ENCODE data around the gene TTC7B. TPM values are rescaled to one million over a fixed set of nuclear protein-coding genes. Genes with fewer than 3 reads are reported as not detected.

The TTC7B gene
- total and polyA plus RNA-seq, 9 of the 15 experiments (the other 6 are each of a cell fraction or from before 2014, with no cell fraction given): 2.2 to 77.2 (median 36.7) TPM

DNA sequence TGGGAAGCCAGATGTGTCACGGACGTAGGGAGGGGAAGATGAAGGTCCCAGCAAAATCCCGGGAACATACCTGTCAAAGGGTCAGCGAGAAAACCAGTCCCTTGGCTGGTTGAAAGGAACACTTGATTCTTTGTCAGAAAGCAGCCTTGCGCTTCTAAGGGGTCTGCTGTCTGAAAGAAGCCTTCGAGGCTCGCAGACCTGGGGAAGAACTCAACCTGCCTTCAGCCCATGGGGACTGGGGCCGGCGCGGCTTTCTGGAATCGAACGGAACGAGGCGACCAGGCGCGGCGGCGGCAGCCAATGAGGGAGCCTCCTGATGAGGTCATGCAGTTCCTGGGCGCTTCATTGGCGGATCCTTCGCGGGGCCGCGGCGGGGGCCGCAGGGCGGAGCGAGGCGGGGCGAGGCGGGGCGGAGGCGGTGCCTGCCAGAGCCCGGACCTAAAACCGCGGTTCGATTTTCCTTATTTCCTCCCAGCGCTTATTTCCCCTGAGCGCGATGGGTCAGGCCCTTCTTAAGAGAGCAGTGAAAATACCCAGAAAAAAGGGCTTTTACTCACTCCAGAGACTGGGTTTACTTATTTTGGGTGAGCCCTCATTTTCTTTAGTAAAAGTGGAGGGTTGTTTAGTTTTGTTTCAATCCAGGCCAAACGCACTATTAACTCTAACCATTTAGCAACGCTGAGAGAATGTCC is 11.8 kb upstream of the TTC7B start (continued):
- TF ChIP-seq DLX4 (CRISPR knock-in tag; IDR thresholded peaks at IDR 0.05) (no peak), TRIM25 (IDR thresholded peaks at IDR 0.05; ENCODE audit: borderline replicate concordance) (no peak), ZSCAN32 (CRISPR knock-in tag; IDR thresholded peaks at IDR 0.05) (no peak), PTRF (tag; IDR thresholded peaks at IDR 0.05) (no peak), ZNF407 (IDR thresholded peaks at IDR 0.05; ENCODE audit: low read depth) (no peak), TARDBP (IDR thresholded peaks at IDR 0.05) (no peak), DNMT1 (IDR thresholded peaks at IDR 0.05) (no peak), POU5F1 (IDR thresholded peaks at IDR 0.05; ENCODE audit: borderline replicate concordance, low read depth, low read length, partially characterized antibody) (no peak), PHF8 (IDR thresholded peaks at IDR 0.05; ENCODE audit: borderline replicate concordance, low read length) (peak; percentile 65; the same call in 1 of the 2 replicates), HMG20A (CRISPR knock-in tag; conservative IDR thresholded peaks at IDR 0.05) (no peak), YY1 (IDR thresholded peaks at IDR 0.05; ENCODE audit: borderline replicate concordance in 1 of 3, control insufficient read depth in 1 of 3, extremely low read depth in 1 of 3, insufficient read depth in 3 of 3, insufficient read length in 1 of 3, insufficient replicate concordance in 2 of 3, low read depth in 1 of 3, low read length in 2 of 3) (peak in 1 of 3 experiments; percentile 35), TAF9B (IDR thresholded peaks at IDR 0.05; ENCODE audit: partially characterized antibody) (peak; percentile 40), E2F4 (CRISPR knock-in tag; IDR thresholded peaks at IDR 0.05; ENCODE audit: low read depth) (peak; percentile 91), ELF4 (CRISPR knock-in tag; IDR thresholded peaks at IDR 0.05) (no peak), PHF21A (IDR thresholded peaks at IDR 0.05; ENCODE audit: borderline replicate concordance, low read depth) (no peak), ERF (CRISPR knock-in tag; IDR thresholded peaks at IDR 0.05) (no peak)

Measured in K562 (cell line).